Caco-2 (cell line): ENCODE results near the gene KIAA1614. TPM values are rescaled to one million over a fixed set of nuclear protein-coding genes. Genes with fewer than 3 reads are reported as not detected.

Experiments
- Bru-seq: library from RNA; stranded (reverse); fragments of 400-500 nt; gene quantifications from one replicate; lab custom pipeline; 2021; lab: Mats Ljungman, UMichigan
- BruChase-seq, 2 experiments: library from RNA; stranded (reverse); fragments of 400-500 nt; gene quantifications; one replicate each; lab custom pipeline; 2021; lab: Mats Ljungman, UMichigan
- BruUV-seq: library from RNA; stranded (reverse); fragments of 400-500 nt; replicated peaks from 2 replicates; lab custom pipeline; 2021; lab: Mats Ljungman, UMichigan
- CTCF ChIA-PET: fragments of 300-600 bp; sonication (Branson Sonifier 250); formaldehyde crosslinking; loops from one replicate; lab custom pipeline; 2022; ENCODE audit warnings: antibody characterized with exemption; lab: Charles Lee
- POLR2A ChIA-PET: fragments of 300-600 bp; sonication (Branson Sonifier 250); formaldehyde crosslinking; loops from one replicate; lab custom pipeline; 2022; ENCODE audit warnings: antibody characterized with exemption; lab: Charles Lee
- DNase-seq, 2 experiments: peaks; one replicate each; pipeline versions ENCODE4 v3.0.0 to v3.0.0-alpha.2; 2020 to 2022
- H3K27me3 ChIP-seq: replicated peaks from 2 replicates; pipeline ENCODE4 v1.6.0; 2011; ENCODE audit warnings: low read length; ENCODE audit not compliant: control insufficient read depth, insufficient read depth
- H3K36me3 ChIP-seq: 2 replicates; pipeline ENCODE4 v1.5.1; 2011; ENCODE audit warnings: low read length; ENCODE audit not compliant: control insufficient read depth, insufficient read depth
- H3K4me1 ChIP-seq: fragments of 250-450 bp; sonication (Bioruptor Pico); 2 replicates; pipeline ENCODE4 v1.5.1; 2020; ENCODE audit warnings: mild to moderate bottlenecking
- H3K4me3 ChIP-seq: 2 replicates; pipeline ENCODE4 v1.5.1; 2011; ENCODE audit warnings: low read depth, mild to moderate bottlenecking, control low read depth, low read length
- H3K9me3 ChIP-seq: fragments of 250-450 bp; sonication (Bioruptor Pico); 2 replicates; pipeline ENCODE4 v1.5.1; 2020; ENCODE audit warnings: mild to moderate bottlenecking, moderate library complexity
- H3K27ac Mint-ChIP-seq: one replicate; pipeline ENCODE4 v1.8.0; 2022; ENCODE audit warnings: mixed read lengths; ENCODE audit not compliant: unreplicated experiment
- H3K27me3 Mint-ChIP-seq: one replicate; pipeline ENCODE4 v1.8.0; 2022; ENCODE audit warnings: mixed read lengths; ENCODE audit not compliant: insufficient read depth, unreplicated experiment
- H3K36me3 Mint-ChIP-seq: one replicate; pipeline ENCODE4 v1.8.0; 2022; ENCODE audit warnings: mild to moderate bottlenecking, mixed read lengths; ENCODE audit not compliant: insufficient read depth, unreplicated experiment
- H3K4me1 Mint-ChIP-seq: one replicate; pipeline ENCODE4 v1.8.0; 2022; ENCODE audit warnings: low read depth, mixed read lengths; ENCODE audit not compliant: unreplicated experiment
- H3K4me3 Mint-ChIP-seq: one replicate; pipeline ENCODE4 v1.8.0; 2022; ENCODE audit warnings: mild to moderate bottlenecking, moderate library complexity, mixed read lengths; ENCODE audit not compliant: unreplicated experiment
- H3K9me3 Mint-ChIP-seq: one replicate; pipeline ENCODE4 v1.8.0; 2022; ENCODE audit warnings: mixed read lengths; ENCODE audit not compliant: unreplicated experiment
- CTCF ChIP-seq, 2 experiments: fragments of 200-600 bp in 1 of 2; IDR thresholded peaks; 1 replicate in 1 of 2; 2 replicates in 1 of 2; pipeline versions ENCODE4 v1.5.1 to v1.8.0; 2011 to 2022; ENCODE audit warnings: antibody characterized with exemption in 1 of 2, control low read depth in 1 of 2, inconsistent platforms in 1 of 2, low read depth in 1 of 2, low read length in 1 of 2, mild to moderate bottlenecking in 1 of 2, moderate library complexity in 1 of 2; ENCODE audit not compliant: insufficient read depth in 1 of 2, severe bottlenecking in 1 of 2, unreplicated experiment in 1 of 2
- intact Hi-C: fragments of 100-400 bp; cut with micrococcal nuclease; formaldehyde crosslinking; loops from one replicate; pipeline ENCODE4 v1.10.0; 2022; ENCODE audit not compliant: unreplicated experiment
- long read RNA-seq: library from polyadenylated mRNA; stranded (forward); transcript quantifications from one replicate; pipeline ENCODE4 v2.0.0, GENCODE V29; 2022
- total RNA-seq: library from RNA; stranded (reverse); gene quantifications from 2 replicates; pipeline ENCODE4 v1.2.3, GENCODE V29; 2022

KIAA1614 gene
- total RNA-seq (0.26 and 0.29 TPM in 2 replicates), Bru-seq, nascent RNA (percentile 21 among the genes with signal in this experiment), BruChase-seq, experiment 1, labeled RNA remaining after a 2-hour chase (percentile 28 among the genes with signal in this experiment), BruChase-seq, experiment 2, labeled RNA remaining after a 6-hour chase (percentile 29 among the genes with signal in this experiment)
- long read RNA-seq: 0 reads

GRCh38 chr1:180912801-180913565 lies at the start of gene KIAA1614:
TSS of gene KIAA1614 (plus strand) at chr1:180912897. CDS start at chr1:180913244, 347 bp downstream.
- Histone ChIP-seq H3K36me3 (no peaks in the 10 kb centered on the region), H3K9me3 (no peaks in the 10 kb centered on the region), H3K4me1 (peaks cover 10% of the 10 kb centered on the region), H3K4me3 (peak within 1 kb of the TSS; percentile 46), H3K27me3 (no peaks in the 10 kb centered on the region)
- no peak for TF ChIP-seq CTCF (IDR thresholded peaks at IDR 0.05; ENCODE audit: insufficient read depth in 1 of 2, low read depth in 1 of 2, low read length in 1 of 2, severe bottlenecking in 1 of 2, unreplicated experiment in 1 of 2)
- Mint-ChIP-seq H3K36me3 (no peaks in the 10 kb centered on the region), H3K4me3 (peak within 1 kb of the TSS; percentile 62), H3K27me3 (no peaks in the 10 kb centered on the region), H3K9me3 (no peaks in the 10 kb centered on the region), H3K27ac (no peak within 1 kb of the TSS), H3K4me1 (peaks cover 13% of the 10 kb centered on the region)
- intact Hi-C loops: no loop called here
- ChIA-PET CTCF (no interaction called here), POLR2A (no interaction called here)
- BruUV-seq: no TSS peak
- no peak for DNase-seq

- no peaks in the 10 kb centered on the region for H3K9me3 ChIP-seq
- DNase-seq: peak in 1 of 2 experiments; percentile 50
- TF ChIP-seq CTCF (IDR thresholded peaks at IDR 0.05; ENCODE audit: insufficient read depth in 1 of 2, low read depth in 1 of 2, low read length in 1 of 2, severe bottlenecking in 1 of 2, unreplicated experiment in 1 of 2): peak; percentile 56 to 71
- ChIA-PET POLR2A (interaction anchor here (0.6 kb wide), 1 partner anchor 181 kb away, joined by 3 read pairs; no protein-coding TSS in a partner anchor), CTCF (interaction anchor here (0.7 to 3.4 kb wide), 5 partner anchors 84 to 348 kb away, joined by 3 to 13 read pairs (median 5); no protein-coding TSS in a partner anchor)
- H3K36me3 Mint-ChIP-seq: peaks cover 5% of the 10 kb centered on the region
- no TSS peak for BruUV-seq
- H3K4me1 Mint-ChIP-seq: peaks cover 8% of the 10 kb centered on the region
- no peaks in the 10 kb centered on the region for H3K9me3 Mint-ChIP-seq
- H3K4me3 Mint-ChIP-seq: no peak overlapping the region
- H3K27ac Mint-ChIP-seq: no peak overlapping the region
- H3K4me1 ChIP-seq: peaks cover 20% of the 10 kb centered on the region
- no peaks in the 10 kb centered on the region for H3K36me3 ChIP-seq
- no peaks in the 10 kb centered on the region for H3K27me3 Mint-ChIP-seq
- no peak overlapping the region for H3K4me3 ChIP-seq
- intact Hi-C loops: loop anchor here (5.0 kb wide), 4 partner anchors 46 to 346 kb away; no protein-coding TSS in a partner anchor
- H3K27me3 ChIP-seq: no peaks in the 10 kb centered on the region
These were observed 49.4 kb upstream of the KIAA1614 start for GRCh38 chr1:180863158-180863775.
